ENCODE results near the gene PRXL2C.
"Not testable (repeated sequence)": the region's sequence is repeated elsewhere in the genome, so short reads cannot be mapped to it uniquely, and the experiment has no call there.

The PRXL2C gene

GRCh38 chr9:96655198-96655851 lies at the start of gene PRXL2C:
Gene PRXL2C, minus strand, starts transcription at chr9:96655317. Its CDS starts 36 bp downstream, at chr9:96655281.
- in situ Hi-C loops (cut with HindIII; ENCODE audit: low sequenced_read_pairs), result loop anchor here (10.0 kb wide), 1 partner anchor 51 kb away; no protein-coding TSS in a partner anchor

GRCh38 chr9:96700721-96701375 lies 45.7 kb upstream of the PRXL2C start:
- in situ Hi-C loops (cut with HindIII; ENCODE audit: low sequenced_read_pairs), result not testable (repeated sequence)

- in situ Hi-C loops (cut with HindIII; ENCODE audit: low sequenced_read_pairs), result no loop called here
These were observed 36.2 kb upstream of the PRXL2C start for GRCh38 chr9:96691326-96691725.

- in situ Hi-C loops (cut with HindIII; ENCODE audit: low sequenced_read_pairs), result no loop called here
These were observed 33.8 kb upstream of the PRXL2C start for GRCh38 chr9:96688745-96689464.

GRCh38 chr9:96688187-96688586 lies 33.1 kb upstream of the PRXL2C start:
- in situ Hi-C loops (cut with HindIII; ENCODE audit: low sequenced_read_pairs), result no loop called here

GRCh38 chr9:96686638-96687335 lies 31.7 kb upstream of the PRXL2C start:
- in situ Hi-C loops (cut with HindIII; ENCODE audit: low sequenced_read_pairs), result no loop called here

GRCh38 chr9:96680812-96681499 lies 25.8 kb upstream of the PRXL2C start:
- in situ Hi-C loops (cut with HindIII; ENCODE audit: low sequenced_read_pairs), result no loop called here

GRCh38 chr9:96674906-96675538 lies 19.9 kb upstream of the PRXL2C start:
- in situ Hi-C loops (cut with HindIII; ENCODE audit: low sequenced_read_pairs), result no loop called here

GRCh38 chr9:96673786-96674185 lies 18.7 kb upstream of the PRXL2C start:
- in situ Hi-C loops (cut with HindIII; ENCODE audit: low sequenced_read_pairs), result not testable (repeated sequence)

GRCh38 chr9:96668868-96669534 lies 13.9 kb upstream of the PRXL2C start:
- in situ Hi-C loops (cut with HindIII; ENCODE audit: low sequenced_read_pairs), result no loop called here

GRCh38 chr9:96667363-96667728 lies 12.2 kb upstream of the PRXL2C start:
- in situ Hi-C loops (cut with HindIII; ENCODE audit: low sequenced_read_pairs), result no loop called here

GRCh38 chr9:96666653-96667362 lies 11.7 kb upstream of the PRXL2C start:
- in situ Hi-C loops (cut with HindIII; ENCODE audit: low sequenced_read_pairs), result not testable (repeated sequence)

- in situ Hi-C loops (cut with HindIII; ENCODE audit: low sequenced_read_pairs), result no loop called here
These were observed 10.7 kb upstream of the PRXL2C start for GRCh38 chr9:96665789-96666188.

- in situ Hi-C loops (cut with HindIII; ENCODE audit: low sequenced_read_pairs), result no loop called here
These were observed 8.5 kb upstream of the PRXL2C start for GRCh38 chr9:96663506-96664120.

- in situ Hi-C loops (cut with HindIII; ENCODE audit: low sequenced_read_pairs), result no loop called here
These were observed 6.6 kb upstream of the PRXL2C start for GRCh38 chr9:96661711-96662110.

- in situ Hi-C loops (cut with HindIII; ENCODE audit: low sequenced_read_pairs), result no loop called here
These were observed 5.7 kb upstream of the PRXL2C start for GRCh38 chr9:96660692-96661248.

- in situ Hi-C loops (cut with HindIII; ENCODE audit: low sequenced_read_pairs), result loop anchor here (10.0 kb wide), 1 partner anchor 50 kb away; no protein-coding TSS in a partner anchor
These were observed 493 bp downstream of the PRXL2C start for GRCh38 chr9:96654450-96655197.
